Measurements from ENCODE around the gene ZNF606. TPM values are rescaled to one million over a fixed set of nuclear protein-coding genes. Genes with fewer than 3 reads are reported as not detected.
"Not testable (repeated sequence)": the region's sequence is repeated elsewhere in the genome, so short reads cannot be mapped to it uniquely, and the experiment has no call there.

The ZNF606 gene
- total and polyA plus RNA-seq, 9 of the 15 experiments (the other 6 are each of a cell fraction or from before 2014, with no cell fraction given): 0.03 to 0.98 (median 0.28) TPM

DNA sequence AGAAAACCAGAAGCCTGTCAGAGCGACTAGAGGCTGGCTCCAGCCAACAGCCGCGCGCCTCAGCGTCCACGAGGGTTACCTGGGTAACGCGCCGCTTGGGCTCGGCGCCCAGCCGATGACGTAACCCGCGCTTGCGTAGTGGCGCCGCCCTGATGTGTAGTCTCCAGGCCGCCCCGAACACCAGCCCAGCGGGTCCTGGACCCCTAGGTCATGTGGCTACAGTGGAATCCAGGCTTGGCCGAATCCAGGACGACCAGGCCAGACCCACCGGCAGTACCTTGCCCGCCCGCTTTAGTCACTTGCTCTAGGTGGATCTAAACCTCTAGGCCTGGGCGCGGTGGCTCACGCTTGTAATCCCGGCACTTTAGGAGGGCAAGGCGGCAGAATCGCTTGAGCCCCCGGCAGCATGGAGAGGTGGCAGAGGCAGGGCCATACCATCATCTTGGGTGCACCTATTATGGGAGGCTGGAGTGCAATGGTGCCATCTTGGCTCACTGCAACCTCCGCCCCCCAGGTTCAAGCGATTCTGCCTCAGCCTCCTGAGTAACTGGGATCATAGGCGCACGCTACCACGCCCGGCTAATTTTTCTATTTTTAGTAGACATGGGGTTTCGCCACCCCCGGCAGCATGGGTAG lies 7.2 kb upstream of the ZNF606 start (continued):
- no peak for TF ChIP-seq KAT7 (CRISPR knock-in tag; IDR thresholded peaks at IDR 0.05; ENCODE audit: borderline replicate concordance)
- TF ChIP-seq NFYB (IDR thresholded peaks at IDR 0.05; ENCODE audit: extremely low read depth, insufficient read length): no peak
- no peak for TF ChIP-seq NBN (IDR thresholded peaks at IDR 0.05; ENCODE audit: low read depth)
- TF ChIP-seq, protein P1, sequence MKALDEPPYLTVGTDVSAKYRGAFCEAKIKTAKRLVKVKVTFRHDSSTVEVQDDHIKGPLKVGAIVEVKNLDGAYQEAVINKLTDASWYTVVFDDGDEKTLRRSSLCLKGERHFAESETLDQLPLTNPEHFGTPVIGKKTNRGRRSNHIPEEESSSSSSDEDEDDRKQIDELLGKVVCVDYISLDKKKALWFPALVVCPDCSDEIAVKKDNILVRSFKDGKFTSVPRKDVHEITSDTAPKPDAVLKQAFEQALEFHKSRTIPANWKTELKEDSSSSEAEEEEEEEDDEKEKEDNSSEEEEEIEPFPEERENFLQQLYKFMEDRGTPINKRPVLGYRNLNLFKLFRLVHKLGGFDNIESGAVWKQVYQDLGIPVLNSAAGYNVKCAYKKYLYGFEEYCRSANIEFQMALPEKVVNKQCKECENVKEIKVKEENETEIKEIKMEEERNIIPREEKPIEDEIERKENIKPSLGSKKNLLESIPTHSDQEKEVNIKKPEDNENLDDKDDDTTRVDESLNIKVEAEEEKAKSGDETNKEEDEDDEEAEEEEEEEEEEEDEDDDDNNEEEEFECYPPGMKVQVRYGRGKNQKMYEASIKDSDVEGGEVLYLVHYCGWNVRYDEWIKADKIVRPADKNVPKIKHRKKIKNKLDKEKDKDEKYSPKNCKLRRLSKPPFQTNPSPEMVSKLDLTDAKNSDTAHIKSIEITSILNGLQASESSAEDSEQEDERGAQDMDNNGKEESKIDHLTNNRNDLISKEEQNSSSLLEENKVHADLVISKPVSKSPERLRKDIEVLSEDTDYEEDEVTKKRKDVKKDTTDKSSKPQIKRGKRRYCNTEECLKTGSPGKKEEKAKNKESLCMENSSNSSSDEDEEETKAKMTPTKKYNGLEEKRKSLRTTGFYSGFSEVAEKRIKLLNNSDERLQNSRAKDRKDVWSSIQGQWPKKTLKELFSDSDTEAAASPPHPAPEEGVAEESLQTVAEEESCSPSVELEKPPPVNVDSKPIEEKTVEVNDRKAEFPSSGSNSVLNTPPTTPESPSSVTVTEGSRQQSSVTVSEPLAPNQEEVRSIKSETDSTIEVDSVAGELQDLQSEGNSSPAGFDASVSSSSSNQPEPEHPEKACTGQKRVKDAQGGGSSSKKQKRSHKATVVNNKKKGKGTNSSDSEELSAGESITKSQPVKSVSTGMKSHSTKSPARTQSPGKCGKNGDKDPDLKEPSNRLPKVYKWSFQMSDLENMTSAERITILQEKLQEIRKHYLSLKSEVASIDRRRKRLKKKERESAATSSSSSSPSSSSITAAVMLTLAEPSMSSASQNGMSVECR (CRISPR knock-in tag; IDR thresholded peaks at IDR 0.05): peak; percentile 35; the same call in 1 of the 2 replicates
- TF ChIP-seq PCBP1 (IDR thresholded peaks at IDR 0.05; ENCODE audit: low read depth, low read length, poor library complexity, severe bottlenecking): no peak

DNA sequence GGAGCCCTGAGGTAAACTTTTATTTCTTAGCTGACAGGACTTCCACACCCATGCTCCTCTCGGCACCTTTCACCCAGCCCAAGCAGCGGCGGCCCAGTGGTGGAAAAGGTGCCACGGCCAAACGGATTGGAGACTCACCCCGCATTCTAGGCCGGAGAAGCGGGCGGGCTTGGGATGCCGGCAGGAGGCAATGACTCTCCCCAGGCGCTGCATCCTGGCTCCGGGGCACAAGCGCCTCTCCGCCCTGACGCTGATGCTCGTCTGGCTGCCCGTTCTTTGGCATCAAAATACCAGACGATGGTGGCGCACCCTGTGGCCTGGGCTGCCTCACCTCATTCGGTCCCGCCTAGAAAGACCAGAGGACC lies 6.7 kb upstream of the ZNF606 start:
- Histone ChIP-seq H3K27ac (ENCODE audit: extremely low read depth, low read depth, low read length) (no peak overlapping the region), H3K9me3 (replicated peaks; ENCODE audit: control insufficient read depth, insufficient read depth, low read depth, low read length) (no peaks in the 10 kb centered on the region), H2AFZ (ENCODE audit: low read depth, low read length) (peak overlapping the region; percentile 89; the same call in 1 of the 2 replicates), H4K20me1 (replicated peaks; ENCODE audit: control insufficient read depth, insufficient read depth, low read length) (no peaks in the 10 kb centered on the region), H3K27me3 (ENCODE audit: control insufficient read depth in 2 of 2, insufficient read depth in 2 of 2, low read length in 2 of 2) (no peaks in the 10 kb centered on the region), H3K79me2 (ENCODE audit: control insufficient read depth, insufficient read depth, low read length) (no peaks in the 10 kb centered on the region), H3K9ac (ENCODE audit: insufficient read depth in 1 of 2, low read depth in 2 of 2, low read length in 2 of 2) (no peak overlapping the region), H3K4me3 (peak overlapping the region; percentile 44), H3K4me1 (replicated peaks in 1 of 2; ENCODE audit: control insufficient read depth in 2 of 2, insufficient read depth in 2 of 2, low read length in 2 of 2) (peaks cover 0 to 8% of the 10 kb centered on the region in 2 experiments; a peak in 2 of 5 replicates), H3K4me2 (ENCODE audit: insufficient read depth, low read length) (peak overlapping the region; percentile 77), H3K9me1 (ENCODE audit: control insufficient read depth, insufficient read depth, low read length) (no peaks in the 10 kb centered on the region), H3K36me3 (ENCODE audit: control insufficient read depth, insufficient read depth, low read length) (no peaks in the 10 kb centered on the region)
- intact Hi-C loops (cut with micrococcal nuclease): no loop called here
- ATAC-seq: no peak
- no TSS peak for BruUV-seq (replicated peaks)
- FAIRE-seq: no peak
- POLR2A ChIA-PET: no interaction called here
- no peak for TF ChIP-seq ZNF146 (CRISPR knock-in tag; IDR thresholded peaks at IDR 0.05; ENCODE audit: unreplicated experiment)
- TF ChIP-seq ILF3 (IDR thresholded peaks at IDR 0.05; ENCODE audit: borderline replicate concordance): no peak
- TF ChIP-seq ZFX (CRISPR knock-in tag; IDR thresholded peaks at IDR 0.05): no peak
- no peak for TF ChIP-seq HDAC2 (IDR thresholded peaks at IDR 0.05)
- DNase-seq (ENCODE audit: extremely low read depth in 1 of 4, low spot score in 3 of 4): no peak
- WGBS (ENCODE audit: insufficient coverage, low coverage, missing lambda C conversion rate): 1% methylated on average over 19 of the region's 21 CpGs
- in situ Hi-C loops (cut with MboI): no loop called here
- CTCF ChIA-PET (ENCODE audit: low intra/inter-chr PET ratio): no interaction called here

DNA sequence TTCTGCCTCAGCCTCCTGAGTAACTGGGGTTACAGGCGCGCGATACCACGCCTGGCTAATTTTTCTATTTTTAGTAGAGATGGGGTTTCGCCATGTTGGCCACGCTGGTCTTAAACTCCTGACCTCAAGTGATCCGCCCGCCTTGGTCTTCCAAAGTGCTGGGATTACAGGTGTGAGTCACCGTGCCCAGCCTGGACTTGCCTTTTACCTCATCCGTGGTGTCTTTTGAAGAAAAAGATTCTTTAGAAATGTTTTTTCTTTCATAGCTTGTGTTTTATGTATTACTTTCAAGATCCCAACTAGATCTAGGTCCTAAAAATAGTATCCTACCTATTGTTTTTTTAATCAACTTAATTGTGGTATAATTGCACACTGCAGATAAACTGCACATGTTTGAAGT lies 6.3 kb upstream of the ZNF606 start:
- H3K4me2 ChIP-seq (ENCODE audit: insufficient read depth, low read length); H3K27ac ChIP-seq (ENCODE audit: extremely low read depth, low read depth, low read length); H4K20me1 ChIP-seq (replicated peaks; ENCODE audit: control insufficient read depth, insufficient read depth, low read length); H3K4me1 ChIP-seq (replicated peaks in 1 of 2; ENCODE audit: control insufficient read depth in 2 of 2, insufficient read depth in 2 of 2, low read length in 2 of 2); FAIRE-seq; H3K9me1 ChIP-seq (ENCODE audit: control insufficient read depth, insufficient read depth, low read length); H3K36me3 ChIP-seq (ENCODE audit: control insufficient read depth, insufficient read depth, low read length); CTCF ChIA-PET (ENCODE audit: low intra/inter-chr PET ratio); H3K9ac ChIP-seq (ENCODE audit: insufficient read depth in 1 of 2, low read depth in 2 of 2, low read length in 2 of 2); H3K79me2 ChIP-seq (ENCODE audit: control insufficient read depth, insufficient read depth, low read length); BruUV-seq (replicated peaks); DNase-seq (ENCODE audit: extremely low read depth in 1 of 4, low spot score in 3 of 4); H2AFZ ChIP-seq (ENCODE audit: low read depth, low read length); POLR2A ChIA-PET; ATAC-seq; H3K27me3 ChIP-seq (ENCODE audit: control insufficient read depth in 2 of 2, insufficient read depth in 2 of 2, low read length in 2 of 2); intact Hi-C loops (cut with micrococcal nuclease); in situ Hi-C loops (cut with MboI); H3K9me3 ChIP-seq (replicated peaks; ENCODE audit: control insufficient read depth, insufficient read depth, low read depth, low read length): not testable (repeated sequence)
- 3% methylated on average over 10 of the region's 10 CpGs for WGBS (ENCODE audit: insufficient coverage, low coverage, missing lambda C conversion rate)
- H3K4me3 ChIP-seq: peak overlapping the region; percentile 44; the same call in 1 of the 2 replicates
